ENCODE data around the gene MYH6. TPM values are rescaled to one million over a fixed set of nuclear protein-coding genes. Genes with fewer than 3 reads are reported as not detected.

The MYH6 gene
- total and polyA plus RNA-seq, 4 donors, result 0.05 to 0.17 (median 0.06) TPM; not detected in 1

- no peak overlapping the region for H3K9ac ChIP-seq (ENCODE audit: low read depth in 1 of 2, low read length in 2 of 2)
These were observed 38.3 kb upstream of the MYH6 start for GRCh38 chr14:23446291-23446851.

GRCh38 chr14:23445773-23446172 is 37.7 kb upstream of the MYH6 start:
- no peaks in the 10 kb centered on the region for H3K4me1 ChIP-seq (ENCODE audit: control insufficient read depth in 4 of 4, insufficient read depth in 4 of 4, low read length in 3 of 4)
- H3K27me3 ChIP-seq (ENCODE audit: control insufficient read depth in 4 of 4, insufficient read depth in 4 of 4, low read length in 3 of 4), result no peaks in the 10 kb centered on the region
- WGBS, result 68% methylated on average over 4 of the region's 4 CpGs
- H3K9me3 ChIP-seq (ENCODE audit: control insufficient read depth in 4 of 4, low read length in 3 of 4), result no peaks in the 10 kb centered on the region
- no peak overlapping the region for H3K4me3 ChIP-seq (ENCODE audit: low read depth in 1 of 3, low read length in 3 of 3)
- H3K9ac ChIP-seq (ENCODE audit: low read depth in 1 of 2, low read length in 2 of 2), result no peak overlapping the region
- no peak for TF ChIP-seq REST (IDR thresholded peaks at IDR 0.05)
- H3K27ac ChIP-seq (ENCODE audit: low read depth in 1 of 2, low read length in 2 of 2), result no peak overlapping the region
- no peaks in the 10 kb centered on the region for H3K36me3 ChIP-seq (ENCODE audit: control insufficient read depth in 4 of 4, insufficient read depth in 3 of 4, low read depth in 1 of 4, low read length in 3 of 4)
- no peak for DNase-seq (ENCODE audit: low spot score)

More at GRCh38 chr14:23446291-23446851, 38.3 kb upstream of the MYH6 start:
- H3K27ac ChIP-seq (ENCODE audit: low read depth in 1 of 2, low read length in 2 of 2), result no peak overlapping the region
- H3K36me3 ChIP-seq (ENCODE audit: control insufficient read depth in 4 of 4, insufficient read depth in 3 of 4, low read depth in 1 of 4, low read length in 3 of 4), result no peaks in the 10 kb centered on the region
- TF ChIP-seq JUND (IDR thresholded peaks at IDR 0.05) (no peak), TAF1 (conservative IDR thresholded peaks at IDR 0.05) (no peak), ZBTB33 (IDR thresholded peaks at IDR 0.05) (no peak), NR2F2 (IDR thresholded peaks at IDR 0.05) (no peak), RAD21 (IDR thresholded peaks at IDR 0.05) (no peak), ATF3 (IDR thresholded peaks at IDR 0.05) (no peak), FOXA2 (IDR thresholded peaks at IDR 0.05) (no peak), CTCF (IDR thresholded peaks at IDR 0.05; ENCODE audit: low read depth, low read length, missing input control) (no peak), GABPA (IDR thresholded peaks at IDR 0.05 in 1 of 2, conservative IDR thresholded peaks at IDR 0.05 in 1 of 2) (no peak)
- no peak overlapping the region for H3K4me3 ChIP-seq (ENCODE audit: low read depth in 1 of 3, low read length in 3 of 3)
- 74% methylated on average over 4 of the region's 4 CpGs for WGBS
- DNase-seq (ENCODE audit: low spot score), result peak; percentile 32
- H3K9me3 ChIP-seq (ENCODE audit: control insufficient read depth in 4 of 4, low read length in 3 of 4), result no peaks in the 10 kb centered on the region
- peaks cover 0 to 3% (median 0%) of the 10 kb centered on the region in 4 donors for H3K27me3 ChIP-seq (ENCODE audit: control insufficient read depth in 4 of 4, insufficient read depth in 4 of 4, low read length in 3 of 4)
- no peaks in the 10 kb centered on the region for H3K4me1 ChIP-seq (ENCODE audit: control insufficient read depth in 4 of 4, insufficient read depth in 4 of 4, low read length in 3 of 4)

Data from liver (tissue), 9 donors.